ENCODE measurements around the gene EP400. TPM values are rescaled to one million over a fixed set of nuclear protein-coding genes. Genes with fewer than 3 reads are reported as not detected.

Gene EP400
- total RNA-seq, 1 donor from 2014 or later: 43.2 TPM

- no peak for DNase-seq (ENCODE audit: low spot score)
Measured at GRCh38 chr12:132114667-132115066, 164.9 kb downstream of the EP400 start.

DNA sequence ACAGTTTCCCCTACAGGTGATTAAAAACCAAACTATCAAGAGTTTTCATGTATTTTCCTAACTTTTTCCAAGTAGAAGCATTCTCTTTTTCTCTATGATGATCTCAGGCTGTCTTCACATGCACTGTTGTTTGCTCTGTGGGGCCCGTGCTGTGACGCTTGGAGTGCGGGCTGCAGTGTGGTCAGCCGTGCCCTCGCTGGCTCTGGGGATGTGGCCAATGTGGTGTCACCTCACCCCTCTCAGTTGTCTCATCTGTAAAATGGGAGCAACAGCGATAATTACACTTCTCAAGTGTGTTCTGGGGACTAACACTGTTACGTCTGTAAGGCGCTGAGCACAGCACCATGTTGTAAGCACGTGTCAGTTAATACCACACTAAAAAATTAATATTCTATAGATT lies 165.8 kb downstream of the EP400 start:
- no peak for DNase-seq (ENCODE audit: low spot score)

- no peak for DNase-seq (ENCODE audit: low spot score)
Measured at GRCh38 chr12:132116709-132117557, 167.2 kb downstream of the EP400 start.

DNA sequence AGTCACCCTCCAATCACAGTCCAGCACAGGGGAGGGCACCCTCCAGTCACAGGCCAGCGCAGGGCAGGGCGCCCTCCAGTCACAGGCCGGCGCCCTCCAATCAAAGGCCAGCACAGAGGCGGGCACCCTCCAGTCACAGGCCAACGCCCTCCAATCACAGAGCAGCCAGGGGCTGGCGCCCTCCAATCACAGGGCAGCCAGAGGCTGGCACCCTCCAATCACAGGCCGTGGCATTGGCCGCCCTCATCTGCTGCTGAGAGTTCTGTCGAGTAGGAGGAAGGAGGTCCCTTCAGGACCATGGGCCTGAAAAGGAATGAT lies 167.8 kb downstream of the EP400 start:
- no peak for DNase-seq (ENCODE audit: low spot score)

GRCh38 chr12:132118876-132119275 lies 169.1 kb downstream of the EP400 start:
- no peak for DNase-seq (ENCODE audit: low spot score)

DNA sequence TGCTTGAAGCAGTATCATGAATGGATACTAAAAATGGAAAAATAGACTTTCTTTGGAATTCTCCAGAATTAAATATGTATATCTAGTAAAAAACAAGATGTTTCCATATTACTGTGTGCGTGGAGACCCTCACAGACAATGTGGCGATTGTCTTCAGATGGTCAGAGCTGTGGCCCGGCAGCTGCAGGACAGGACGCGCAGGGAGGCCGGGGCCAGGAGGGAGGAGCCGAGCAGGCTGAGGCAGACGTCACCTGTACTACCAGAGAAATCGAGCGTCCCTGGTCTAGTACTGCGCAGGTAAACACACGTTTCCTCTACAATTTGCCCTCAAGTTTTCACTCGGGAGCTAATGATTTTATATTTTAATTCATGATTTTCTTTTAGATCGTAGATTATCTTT lies 171.5 kb downstream of the EP400 start:
- no peak for DNase-seq (ENCODE audit: low spot score)

GRCh38 chr12:132123970-132124765 lies 174.4 kb downstream of the EP400 start:
- no peak for DNase-seq (ENCODE audit: low spot score)

GRCh38 chr12:132124766-132125425 lies 175.2 kb downstream of the EP400 start:
- peak; percentile 67 for DNase-seq (ENCODE audit: low spot score)

GRCh38 chr12:132125736-132126135 lies 176.0 kb downstream of the EP400 start:
- peak; percentile 51 for DNase-seq (ENCODE audit: low spot score)

- no peak for DNase-seq (ENCODE audit: low spot score)
Measured at GRCh38 chr12:132127041-132127440, 177.3 kb downstream of the EP400 start.

GRCh38 chr12:132129007-132129406 lies 179.3 kb downstream of the EP400 start:
- peak; percentile 33 for DNase-seq (ENCODE audit: low spot score)

- DNase-seq (ENCODE audit: low spot score): peak; percentile 77
Measured at GRCh38 chr12:132130690-132131089, 180.9 kb downstream of the EP400 start.

Other genes starting within 250 kb of the EP400 start
- 36.1 TPM for gene SFSWAP, start 238.9 kb upstream of the EP400 start, total RNA-seq
- gene MMP17, start 121.5 kb upstream of the EP400 start, total RNA-seq: 4.7 TPM
- gene ULK1, start 55.3 kb upstream of the EP400 start, total RNA-seq: 19.4 TPM
- 38.1 TPM for gene PUS1, start 20.7 kb upstream of the EP400 start, total RNA-seq
- gene DDX51, start 194.4 kb downstream of the EP400 start, total RNA-seq: 15.1 TPM
- 14.6 TPM for gene NOC4L, start 194.5 kb downstream of the EP400 start, total RNA-seq

Data from mesenteric fat pad (tissue), 1 donor.